GM19372 (cell line): ENCODE measurements around the gene DEFB125.

Experiments used
- ATAC-seq: cut with Tn5 transposase; IDR thresholded peaks from one replicate; pipeline ENCODE4 v1.9.1; 2021; ENCODE audit warnings: mild to moderate bottlenecking, low read depth, moderate library complexity; ENCODE audit not compliant: unreplicated experiment

Gene DEFB125

GRCh38 chr20:142290-142689 lies 54.8 kb downstream of the DEFB125 start, which contains the start of gene DEFB126:
Gene DEFB126, plus strand, starts transcription at chr20:142590. Its CDS starts 39 bp downstream, at chr20:142629.
- no peak for ATAC-seq

- ATAC-seq: no peak
Observed at GRCh38 chr20:145877-146276, 58.4 kb downstream of the DEFB125 start.
